OCI-LY3 (cell line): Measurements from ENCODE around the gene GRIN2D.

Experiments
- EZH2phosphoT487 ChIP-seq: fragments of 200-600 bp; shearing (Covaris generic); IDR thresholded peaks from 2 replicates; pipeline ENCODE4 v1.6.1; 2018; ENCODE audit warnings: antibody characterized with exemption, mixed run types, low read depth
- TF ChIP-seq, protein P1 (sequence below): fragments of 200-600, 300-600 bp; sonication (generic); IDR thresholded peaks from 2 replicates; pipeline ENCODE4 v1.5.1; 2014; ENCODE audit warnings: antibody characterized with exemption, low read length, low read depth

DNA sequence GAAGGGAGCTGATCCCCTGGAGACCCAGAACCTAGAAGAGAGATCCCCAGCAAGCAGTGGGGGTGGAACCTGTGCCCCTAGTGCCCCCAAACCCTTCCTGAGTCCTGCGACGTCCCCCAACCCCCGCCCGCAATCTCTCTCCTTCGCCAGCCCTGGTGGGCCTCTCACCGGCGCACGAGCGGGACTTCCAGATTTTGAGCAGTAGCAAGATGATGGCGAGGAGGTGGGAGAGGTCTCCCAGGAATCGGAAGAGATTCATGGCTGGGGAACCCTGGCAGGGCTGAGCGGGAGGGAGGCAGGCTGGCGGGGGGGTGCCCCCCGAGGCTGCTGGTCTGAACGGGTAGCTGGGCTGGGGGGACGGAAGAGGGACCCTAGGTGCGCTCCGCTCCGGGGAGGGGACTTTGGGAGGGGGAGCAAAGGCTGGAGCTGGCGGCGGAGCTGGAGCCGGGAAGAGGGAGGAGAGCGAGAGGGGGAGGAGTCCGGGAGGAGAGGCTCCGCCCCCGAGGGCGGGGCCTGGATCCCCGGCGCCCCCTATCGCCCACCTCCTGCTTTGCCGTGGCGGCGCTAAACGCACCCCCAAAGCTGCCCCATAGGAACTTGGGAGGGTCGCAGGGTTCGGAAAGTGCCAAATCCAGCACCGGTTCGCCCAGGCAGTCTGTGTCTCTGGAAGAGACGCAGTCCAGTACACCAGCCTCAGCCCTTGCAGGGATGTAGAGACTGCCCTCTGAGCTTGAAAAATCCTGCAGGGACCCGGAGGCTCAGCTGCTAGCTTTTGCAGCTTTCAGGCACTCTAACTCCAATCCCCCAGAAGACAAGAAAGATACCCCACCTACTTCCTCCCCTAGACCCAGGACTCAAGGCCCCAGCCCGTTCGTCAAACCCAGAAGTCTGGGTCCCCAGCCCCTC is 2.1 kb upstream of the GRIN2D start, which contains the start of gene KDELR1:
- TF ChIP-seq, protein P1, sequence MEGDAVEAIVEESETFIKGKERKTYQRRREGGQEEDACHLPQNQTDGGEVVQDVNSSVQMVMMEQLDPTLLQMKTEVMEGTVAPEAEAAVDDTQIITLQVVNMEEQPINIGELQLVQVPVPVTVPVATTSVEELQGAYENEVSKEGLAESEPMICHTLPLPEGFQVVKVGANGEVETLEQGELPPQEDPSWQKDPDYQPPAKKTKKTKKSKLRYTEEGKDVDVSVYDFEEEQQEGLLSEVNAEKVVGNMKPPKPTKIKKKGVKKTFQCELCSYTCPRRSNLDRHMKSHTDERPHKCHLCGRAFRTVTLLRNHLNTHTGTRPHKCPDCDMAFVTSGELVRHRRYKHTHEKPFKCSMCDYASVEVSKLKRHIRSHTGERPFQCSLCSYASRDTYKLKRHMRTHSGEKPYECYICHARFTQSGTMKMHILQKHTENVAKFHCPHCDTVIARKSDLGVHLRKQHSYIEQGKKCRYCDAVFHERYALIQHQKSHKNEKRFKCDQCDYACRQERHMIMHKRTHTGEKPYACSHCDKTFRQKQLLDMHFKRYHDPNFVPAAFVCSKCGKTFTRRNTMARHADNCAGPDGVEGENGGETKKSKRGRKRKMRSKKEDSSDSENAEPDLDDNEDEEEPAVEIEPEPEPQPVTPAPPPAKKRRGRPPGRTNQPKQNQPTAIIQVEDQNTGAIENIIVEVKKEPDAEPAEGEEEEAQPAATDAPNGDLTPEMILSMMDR, result peak; percentile 94
- no peak for TF ChIP-seq EZH2phosphoT487
